AML-193 (cell line): Measurements from ENCODE around the gene TRIM34.
A peak's percentile ranks its signal among the peaks of the same experiment; 100 is the strongest.
"Not testable (repeated sequence)": the region's sequence is repeated elsewhere in the genome, so short reads cannot be mapped to it uniquely, and the experiment has no call there.

ENCODE experiments used
- DNase-seq, 2 experiments: peaks; one replicate each; lab custom pipeline; 2025; lab: John Stamatoyannopoulos, UW

TRIM34 gene

GRCh38 chr11:5624489-5625279, at the start of gene TRIM34:
Gene TRIM34 (plus strand): TSS chr11:5625001. CDS start chr11:5632332, 7,331 bp downstream.
- DNase-seq, result peak; percentile 87

- DNase-seq, result no peak
These were observed 49.6 kb upstream of the TRIM34 start for GRCh38 chr11:5575152-5575551.

GRCh38 chr11:5577101-5577500, 47.7 kb upstream of the TRIM34 start:
- DNase-seq, result no peak

GRCh38 chr11:5580577-5580976, 44.2 kb upstream of the TRIM34 start, which contains the start of gene OR52B6:
Gene OR52B6 (plus strand): TSS chr11:5580877. CDS start chr11:5580877, 0 bp downstream.
- DNase-seq, result no peak

GRCh38 chr11:5581014-5581413, 43.8 kb upstream of the TRIM34 start:
- no peak for DNase-seq

- not testable (repeated sequence) for DNase-seq
These were observed 40.3 kb upstream of the TRIM34 start for GRCh38 chr11:5584458-5584857.

GRCh38 chr11:5589906-5590305, 34.9 kb upstream of the TRIM34 start:
- DNase-seq, result not testable (repeated sequence)

GRCh38 chr11:5591613-5592012, 33.2 kb upstream of the TRIM34 start:
- no peak for DNase-seq

- no peak for DNase-seq
These were observed 32.2 kb upstream of the TRIM34 start for GRCh38 chr11:5592615-5593014.

- DNase-seq, result no peak
These were observed 31.7 kb upstream of the TRIM34 start for GRCh38 chr11:5593146-5593545.

- peak; percentile 51 to 55 for DNase-seq
These were observed 28.1 kb upstream of the TRIM34 start, which contains the start of gene TRIM6 for GRCh38 chr11:5596607-5597201. Gene TRIM6 (plus strand): TSS chr11:5596637. CDS start chr11:5596898, 261 bp downstream.

- no peak for DNase-seq
These were observed 26.8 kb upstream of the TRIM34 start for GRCh38 chr11:5597953-5598352.

- peak; percentile 83 to 91 for DNase-seq
These were observed 24.4 kb upstream of the TRIM34 start for GRCh38 chr11:5600374-5600851.

- not testable (repeated sequence) for DNase-seq
These were observed 22.0 kb upstream of the TRIM34 start for GRCh38 chr11:5602791-5603190.

- DNase-seq, result no peak
These were observed 21.5 kb upstream of the TRIM34 start for GRCh38 chr11:5603326-5603725.

- no peak for DNase-seq
These were observed 19.9 kb upstream of the TRIM34 start for GRCh38 chr11:5604896-5605295.

- DNase-seq, result no peak
These were observed 19.0 kb upstream of the TRIM34 start for GRCh38 chr11:5605849-5606248.

- DNase-seq, result no peak
These were observed 16.0 kb upstream of the TRIM34 start for GRCh38 chr11:5608808-5609207.

- DNase-seq, result no peak
These were observed 14.4 kb upstream of the TRIM34 start for GRCh38 chr11:5610446-5610845.

GRCh38 chr11:5611627-5612026, 13.2 kb upstream of the TRIM34 start:
- DNase-seq, result no peak

- no peak for DNase-seq
These were observed 6.0 kb upstream of the TRIM34 start for GRCh38 chr11:5618807-5619206.

GRCh38 chr11:5620651-5621521, 3.9 kb upstream of the TRIM34 start:
- no peak for DNase-seq
